GM18526 (cell line): ENCODE results near the gene ADGRA3.

Experiments
- POLR2A ChIP-seq: IDR thresholded peaks from 3 replicates; pipeline ENCODE4 v1.6.1; 2011; ENCODE audit not compliant: insufficient read length; ENCODE audit errors: extremely low read depth

The ADGRA3 gene

GRCh38 chr4:22521240-22521639 is 5.4 kb upstream of the ADGRA3 start:
- TF ChIP-seq POLR2A = no peak

- TF ChIP-seq POLR2A = no peak
Observed at GRCh38 chr4:22515145-22515887, 550 bp downstream of the ADGRA3 start.

DNA sequence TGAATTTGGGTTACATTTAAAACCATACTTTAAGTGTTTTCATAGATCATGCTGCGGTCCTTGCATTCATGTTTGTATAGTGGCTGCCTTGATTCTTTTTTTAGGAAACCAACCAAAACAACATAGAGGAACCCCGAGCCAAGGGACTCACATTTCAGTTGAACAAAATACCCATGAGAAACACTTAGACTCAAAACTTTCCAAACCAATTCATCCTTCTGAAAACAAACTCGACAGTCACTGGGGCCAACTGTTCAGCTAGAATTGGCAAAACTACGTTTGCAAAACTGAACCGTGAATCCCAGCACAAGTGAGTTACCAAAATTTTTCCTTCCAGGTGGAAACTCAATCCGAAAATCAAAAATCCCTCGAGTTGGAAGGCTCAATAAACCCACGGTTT is 1.4 kb downstream of the ADGRA3 start:
- no peak for TF ChIP-seq POLR2A

DNA sequence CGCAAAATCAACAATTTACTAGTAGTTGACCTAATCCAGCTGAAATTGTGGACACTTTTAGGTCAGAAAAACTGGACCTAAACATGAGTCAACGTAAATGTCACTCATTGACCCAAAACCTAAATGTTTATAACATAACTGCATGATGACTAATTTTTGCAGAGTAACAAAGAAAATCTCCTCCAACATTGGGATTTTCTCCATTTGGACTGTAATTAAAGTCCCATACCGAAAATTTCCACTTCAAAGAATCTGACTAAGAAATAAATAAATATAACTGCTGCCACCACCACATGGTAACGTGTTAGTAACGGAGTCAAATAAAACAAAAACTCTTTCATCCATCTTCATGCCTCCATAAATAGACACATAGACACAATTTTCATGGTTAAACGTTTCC is 1.9 kb downstream of the ADGRA3 start:
- TF ChIP-seq POLR2A = no peak

- no peak for TF ChIP-seq POLR2A
Observed at GRCh38 chr4:22512306-22512705, 3.6 kb downstream of the ADGRA3 start.

DNA sequence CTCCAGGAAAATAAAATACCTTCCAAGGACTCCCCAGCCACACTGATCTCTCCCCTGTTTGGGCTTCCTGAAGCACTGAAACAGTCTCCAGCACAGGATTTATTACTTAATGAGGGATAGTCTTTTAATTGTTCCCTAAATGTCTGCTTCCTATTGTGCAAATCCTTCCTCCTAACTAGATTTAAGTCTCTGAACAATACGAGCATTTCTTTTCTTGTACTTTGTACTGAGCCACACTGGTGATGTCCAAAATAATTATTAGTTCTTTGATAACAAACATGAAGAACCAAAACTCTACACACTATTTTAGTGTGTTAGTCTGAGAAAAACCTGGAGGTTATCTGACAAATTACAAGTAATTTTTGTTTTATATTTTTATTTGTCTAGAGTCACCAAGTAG is 5.1 kb downstream of the ADGRA3 start:
- no peak for TF ChIP-seq POLR2A

GRCh38 chr4:22508376-22508775 is 7.5 kb downstream of the ADGRA3 start:
- TF ChIP-seq POLR2A = no peak

GRCh38 chr4:22504922-22505321 is 10.9 kb downstream of the ADGRA3 start:
- TF ChIP-seq POLR2A = no peak

GRCh38 chr4:22504447-22504846 is 11.4 kb downstream of the ADGRA3 start:
- TF ChIP-seq POLR2A = no peak

DNA sequence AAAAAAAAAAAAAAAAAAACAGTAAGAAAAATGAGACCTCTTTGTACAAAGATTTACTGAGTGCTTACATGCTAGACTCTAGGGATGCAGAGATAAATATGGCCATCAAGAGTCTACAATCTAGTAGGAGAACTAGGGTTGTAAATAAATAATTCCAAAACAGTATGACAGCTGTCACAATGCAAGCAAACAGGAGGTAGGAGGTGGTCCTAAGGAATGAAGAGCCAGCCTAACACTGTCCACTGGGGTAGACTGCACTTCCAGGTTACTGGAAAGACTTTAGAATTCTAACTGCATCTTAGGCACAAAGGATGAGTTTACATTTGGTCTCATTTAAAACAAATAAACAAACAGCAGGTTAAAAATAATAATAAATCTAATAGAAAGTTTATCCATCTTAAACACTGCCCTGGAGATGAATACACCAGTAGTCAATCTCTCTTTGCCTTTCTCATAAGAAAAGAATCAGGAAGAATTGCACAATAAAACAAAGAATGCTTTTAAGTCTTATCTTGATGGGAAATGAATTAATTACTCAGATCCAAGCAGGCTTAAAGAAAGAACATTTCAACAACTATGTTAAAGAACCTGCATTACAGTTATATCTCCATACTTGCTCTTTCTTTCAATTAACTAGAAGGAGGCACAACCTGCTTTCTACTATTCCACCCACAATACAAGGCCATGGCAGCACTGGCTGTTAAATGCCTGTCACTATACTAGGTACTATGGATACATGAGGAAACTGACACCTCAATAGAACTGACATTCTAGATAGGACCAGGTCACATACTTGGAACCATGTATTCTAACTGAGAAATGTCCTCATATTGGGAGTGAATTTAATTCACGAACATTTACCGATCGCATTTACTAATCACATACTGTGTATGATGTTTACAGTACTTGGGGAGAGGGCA is 12.7 kb downstream of the ADGRA3 start:
- no peak for TF ChIP-seq POLR2A

GRCh38 chr4:22501715-22502095 is 14.2 kb downstream of the ADGRA3 start:
- TF ChIP-seq POLR2A = no peak

DNA sequence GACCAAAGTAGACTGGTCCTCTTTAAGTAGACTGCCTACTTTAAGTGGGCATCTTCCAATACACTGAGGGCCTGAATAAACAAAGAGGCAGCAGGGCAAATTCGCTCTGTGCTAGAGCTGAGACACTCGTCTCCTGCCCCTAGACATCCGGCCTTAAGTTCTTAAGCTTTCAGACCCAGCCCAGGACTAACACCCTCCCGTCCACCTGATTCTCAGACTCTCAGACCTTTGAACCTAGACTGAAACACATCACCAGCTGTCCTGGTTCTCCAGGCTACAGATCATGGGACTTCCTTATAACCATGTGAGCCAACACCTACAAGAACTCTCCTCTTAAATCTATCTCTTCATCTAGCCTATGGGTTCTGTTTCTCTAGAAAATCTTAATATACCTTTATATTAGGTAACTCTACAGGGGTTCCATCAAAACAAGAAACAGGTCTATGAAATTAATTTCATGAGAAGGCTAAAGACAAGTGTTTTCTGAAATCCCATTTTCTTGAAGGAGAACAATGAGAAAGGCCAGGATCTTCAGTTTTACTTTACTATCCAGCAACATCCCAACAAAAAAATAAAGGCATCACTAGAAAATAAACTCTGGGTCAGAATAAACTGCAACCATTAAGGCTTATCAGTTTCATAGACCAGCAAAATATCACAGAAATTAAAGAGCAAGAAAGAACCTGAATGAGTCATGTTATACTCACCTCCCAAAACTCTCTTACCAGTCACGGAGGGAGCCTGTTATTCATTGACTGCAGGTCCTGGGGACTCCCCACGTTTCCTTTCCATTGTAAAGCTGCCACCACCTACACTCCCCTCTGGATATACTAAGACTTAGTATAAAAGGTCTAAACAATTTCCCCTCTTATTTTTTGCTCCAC is 14.8 kb downstream of the ADGRA3 start:
- TF ChIP-seq POLR2A = no peak

DNA sequence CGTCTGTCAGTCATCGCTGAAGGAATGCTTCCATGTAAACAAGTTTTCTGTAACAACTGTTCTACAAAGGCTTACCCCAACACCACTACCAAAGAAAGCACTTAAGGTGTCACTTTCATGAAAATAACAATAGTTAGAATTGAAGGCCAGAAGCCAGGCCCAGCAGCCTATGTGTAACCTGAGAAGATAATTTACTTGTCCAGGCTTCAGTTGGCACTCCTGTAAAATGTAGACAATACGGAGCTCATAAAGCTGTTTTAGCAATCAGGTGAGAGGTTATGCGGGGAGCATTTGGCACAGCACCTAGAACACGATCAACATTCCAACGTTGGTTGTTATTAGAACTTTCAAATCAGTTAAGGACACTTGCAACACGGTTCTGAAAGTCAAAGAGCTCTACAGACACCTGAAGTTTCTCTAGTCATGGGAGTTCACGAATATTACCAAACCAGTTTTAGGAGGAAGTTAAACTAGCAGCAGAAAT is 15.7 kb downstream of the ADGRA3 start:
- no peak for TF ChIP-seq POLR2A

DNA sequence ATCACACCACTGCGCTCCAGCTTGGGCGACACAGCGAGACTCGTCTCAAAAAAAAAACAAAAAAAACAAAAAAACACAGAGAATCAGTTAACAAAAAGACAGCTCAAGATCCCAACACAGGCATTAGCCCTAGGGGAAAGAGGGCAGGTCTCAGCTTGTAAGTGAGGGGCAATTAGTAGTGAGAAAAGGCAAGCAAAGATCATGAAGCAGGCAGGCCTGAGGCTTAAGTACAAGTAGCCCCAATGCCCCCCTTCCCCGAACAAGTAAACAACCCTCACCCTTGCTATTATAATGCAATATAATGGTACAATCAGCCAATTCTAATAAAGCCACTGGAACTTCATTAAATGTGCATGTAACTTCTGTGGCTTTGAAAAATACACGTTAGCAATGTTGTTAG is 17.0 kb downstream of the ADGRA3 start:
- TF ChIP-seq POLR2A = no peak

DNA sequence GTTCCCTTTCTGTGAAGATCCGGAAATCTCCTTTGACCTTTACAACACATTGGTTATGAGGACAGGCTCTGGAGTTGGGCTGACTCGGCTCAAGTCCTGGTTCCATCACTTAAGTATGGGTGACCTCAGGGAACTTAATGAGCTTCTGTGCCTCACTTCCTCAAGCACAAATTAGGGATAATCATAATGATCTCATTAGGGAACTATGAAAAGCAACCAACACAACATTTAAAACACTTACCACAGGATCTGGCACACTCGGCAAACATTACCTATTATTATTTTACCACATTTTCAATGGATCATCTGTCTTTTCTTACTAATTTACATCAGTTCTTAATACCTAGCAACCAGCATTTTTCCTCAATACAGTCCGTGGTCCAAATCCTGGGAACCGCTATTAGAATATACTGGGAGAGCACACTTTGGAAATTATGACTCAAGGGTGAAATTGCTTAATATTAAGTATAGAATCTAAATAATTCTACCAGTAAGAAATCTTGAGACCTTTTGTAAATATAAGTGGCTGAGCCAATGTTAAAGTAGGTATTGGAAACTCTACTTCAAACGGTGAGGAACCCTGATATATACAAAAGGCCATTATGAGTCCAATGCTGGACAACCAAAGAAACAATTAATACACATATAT is 19.6 kb downstream of the ADGRA3 start:
- no peak for TF ChIP-seq POLR2A
